HepG2 (cell line): ENCODE data around the gene LAMC3. TPM values are rescaled to one million over a fixed set of nuclear protein-coding genes. Genes with fewer than 3 reads are reported as not detected.

ENCODE experiments used
- ATAC-seq: fragments of 200-7000 bp; cut with Tn5 transposase; 3 replicates; pipeline ENCODE4 v1.9.1; 2020; ENCODE audit warnings: mild to moderate bottlenecking, moderate library complexity
- BruUV-seq: library from RNA; stranded (reverse); fragments of 400-500 nt; replicated peaks from 2 replicates; lab custom pipeline; 2021; lab: Mats Ljungman, UMichigan
- CTCF ChIA-PET: fragments of 300-600 bp; formaldehyde crosslinking; extraction: SDS; loops from one replicate; lab custom pipeline; 2021; ENCODE audit warnings: low total read pairs, inconsistent platforms, low intra/inter-chr PET ratio; lab: Yijun Ruan, JAX
- POLR2A ChIA-PET: fragments of 350-600 bp; sonication (Branson Sonifier 250); formaldehyde crosslinking; loops from one replicate; lab custom pipeline; 2020; ENCODE audit warnings: antibody characterized with exemption, inconsistent platforms; lab: Yijun Ruan, JAX
- DNase-seq: peaks from one replicate; pipeline ENCODE4 v3.0.0-alpha.2; 2015; ENCODE audit warnings: low spot score
- FAIRE-seq: peaks from 3 replicates; lab custom pipeline; 2011; peaks lifted over from hg19 to GRCh38; lab: Jason Lieb, UNC
- H2AFZ ChIP-seq: one replicate; pipeline ENCODE4 v1.6.1; 2011; ENCODE audit warnings: low read length, inconsistent platforms
- H3K27ac ChIP-seq: fragments of 300-600 bp; 3 replicates; pipeline ENCODE4 v1.8.0; 2011; ENCODE audit warnings: mixed run types, mild to moderate bottlenecking, mixed read lengths, low read length, inconsistent platforms; ENCODE audit not compliant: insufficient read depth; ENCODE audit errors: extremely low read length
- H3K27me3 ChIP-seq, 2 experiments: fragments of 200-600 bp in 1 of 2; 2 replicates in 1 of 2; 3 replicates in 1 of 2; pipeline versions ENCODE4 v1.6.0 to v1.8.0; 2011; ENCODE audit warnings: low read length in 2 of 2, mild to moderate bottlenecking in 2 of 2, moderate library complexity in 2 of 2, inconsistent platforms in 1 of 2; ENCODE audit not compliant: insufficient read depth in 2 of 2, control insufficient read depth in 1 of 2
- H3K36me3 ChIP-seq, 2 experiments: fragments of 200-600 bp in 1 of 2; replicated peaks in 1 of 2; 2 replicates in 1 of 2; 3 replicates in 1 of 2; pipeline versions ENCODE4 v1.5.1 to v1.8.0; 2011; ENCODE audit warnings: low read length in 2 of 2, inconsistent platforms in 1 of 2; ENCODE audit not compliant: insufficient read depth in 2 of 2, control insufficient read depth in 1 of 2
- H3K4me1 ChIP-seq: 2 replicates; pipeline ENCODE4 v1.5.1; 2012; ENCODE audit warnings: low read length, inconsistent platforms; ENCODE audit not compliant: insufficient read depth
- H3K4me2 ChIP-seq: 2 replicates; pipeline ENCODE4 v1.6.0; 2011; ENCODE audit warnings: low read depth, low read length, inconsistent platforms
- H3K4me3 ChIP-seq, 3 experiments: fragments of 200-600 bp in 1 of 3; sonication (generic), shearing (Covaris generic) in 1 of 3; replicated peaks in 1 of 3; 2 replicates each; pipeline ENCODE4 v1.5.1; 2011 to 2016; ENCODE audit warnings: low read length in 3 of 3, inconsistent platforms in 2 of 3, low read depth in 2 of 3, mild to moderate bottlenecking in 2 of 3, control low read depth in 1 of 3, mixed read lengths in 1 of 3; ENCODE audit not compliant: insufficient read depth in 1 of 3
- H3K79me2 ChIP-seq: one replicate; pipeline ENCODE4 v1.6.1; 2011; ENCODE audit warnings: low read length, inconsistent platforms; ENCODE audit not compliant: insufficient read depth
- H3K9ac ChIP-seq: 2 replicates; pipeline ENCODE4 v1.6.0; 2011; ENCODE audit warnings: mild to moderate bottlenecking, low read depth, low read length, inconsistent platforms; ENCODE audit not compliant: insufficient read depth
- H3K9me3 ChIP-seq: 2 replicates; pipeline ENCODE4 v1.5.1; 2012; ENCODE audit warnings: mild to moderate bottlenecking, low read length
- H4K20me1 ChIP-seq: 2 replicates; pipeline ENCODE4 v1.6.0; 2011; ENCODE audit warnings: inconsistent platforms, mild to moderate bottlenecking, low read length, moderate library complexity; ENCODE audit not compliant: insufficient read depth
- FLYWCH1 ChIP-seq: sonication (generic); formaldehyde crosslinking; IDR thresholded peaks from 2 replicates; pipeline ENCODE4 v1.8.1; 2023; ENCODE audit warnings: mild to moderate bottlenecking, missing genetic modification reagents
- GMEB1 ChIP-seq: sonication (generic); formaldehyde crosslinking; IDR thresholded peaks from 2 replicates; pipeline ENCODE4 v1.5.1; 2020; ENCODE audit warnings: missing genetic modification reagents, mild to moderate bottlenecking, borderline replicate concordance
- HOXA9 ChIP-seq: sonication (generic); formaldehyde crosslinking; IDR thresholded peaks from 2 replicates; pipeline ENCODE4 v1.8.1; 2022; ENCODE audit warnings: missing genetic modification reagents, mild to moderate bottlenecking, moderate library complexity, borderline replicate concordance
- IKZF4 ChIP-seq: sonication (generic); formaldehyde crosslinking; IDR thresholded peaks from 2 replicates; pipeline ENCODE4 v1.5.1; 2020; ENCODE audit warnings: borderline replicate concordance, mild to moderate bottlenecking, low read depth, missing genetic modification reagents; ENCODE audit errors: not compliant biosample characterization
- ISX ChIP-seq: sonication (generic); formaldehyde crosslinking; conservative IDR thresholded peaks from 2 replicates; pipeline ENCODE4 v1.5.0; 2020; ENCODE audit warnings: missing genetic modification reagents
- NFYC ChIP-seq: IDR thresholded peaks from 2 replicates; pipeline ENCODE4 v1.6.1; 2016; ENCODE audit warnings: missing genetic modification reagents, missing compliant biosample characterization
- POLR2AphosphoS2 ChIP-seq: IDR thresholded peaks from 2 replicates; pipeline ENCODE4 v1.6.1; 2011; ENCODE audit warnings: low read depth, low read length, improper control_type of control experiment
- ZNF563 ChIP-seq: sonication (generic); formaldehyde crosslinking; IDR thresholded peaks from 2 replicates; pipeline ENCODE4 v1.8.0; 2022; ENCODE audit warnings: mild to moderate bottlenecking, moderate library complexity, missing genetic modification reagents
- ZNF724P ChIP-seq: sonication (generic); formaldehyde crosslinking; IDR thresholded peaks from 2 replicates; pipeline ENCODE4 v1.8.0; 2022; ENCODE audit warnings: missing genetic modification reagents, borderline replicate concordance
- ZNF761 ChIP-seq: sonication (generic); formaldehyde crosslinking; conservative IDR thresholded peaks from 2 replicates; pipeline ENCODE4 v1.4.0; 2020; ENCODE audit warnings: mild to moderate bottlenecking, missing genetic modification reagents
- WGBS: methylation state at CpG from one replicate; pipeline ENCODE4 v1.1.6; 2017; ENCODE audit warnings: low lambda C conversion rate; 5-methylcytosine and 5-hydroxymethylcytosine counted together
- in situ Hi-C: cut with HindIII; loops from 2 replicates; pipeline ENCODE4 v1.10.0; 2017; ENCODE audit warnings: low pct_unique_long_range_greater_than_20kb; ENCODE audit not compliant: extremely low pct_ligation_motif_present
- intact Hi-C: fragments of 100-400 bp; cut with micrococcal nuclease; formaldehyde crosslinking; loops from one replicate; pipeline ENCODE4 v1.10.0; 2022; ENCODE audit not compliant: unreplicated experiment
- polyA plus RNA-seq, 8 experiments: library from polyadenylated mRNA; depleted of rRNA in 3 of 8; stranded (reverse) in 7 of 8; unstranded in 1 of 8; fragments of >200 nt; fragmentation: Illumina TruSeq in 4 of 8; extraction: Trizol in 4 of 8; gene quantifications; 2 replicates each; pipeline versions ENCODE4 v1.2.1 to v1.2.3, GENCODE V29; 2011 to 2016; ENCODE audit warnings: low read depth in 4 of 8, missing spikeins in 1 of 8, mixed read lengths in 1 of 8; ENCODE audit not compliant: insufficient read depth in 1 of 8
- total RNA-seq, 5 experiments: library from RNA; depleted of rRNA; stranded (reverse); fragments of >200 nt; fragmentation: Illumina TruSeq; extraction: Trizol; gene quantifications; 2 replicates each; pipeline ENCODE4 v1.2.3, GENCODE V29; 2016; ENCODE audit warnings: low read depth in 1 of 5

The LAMC3 gene
- total and polyA plus RNA-seq, 2 of the 13 experiments (the other 11 are each of a cell fraction or from before 2014, with no cell fraction given) = 0.07 to 0.57 TPM

DNA sequence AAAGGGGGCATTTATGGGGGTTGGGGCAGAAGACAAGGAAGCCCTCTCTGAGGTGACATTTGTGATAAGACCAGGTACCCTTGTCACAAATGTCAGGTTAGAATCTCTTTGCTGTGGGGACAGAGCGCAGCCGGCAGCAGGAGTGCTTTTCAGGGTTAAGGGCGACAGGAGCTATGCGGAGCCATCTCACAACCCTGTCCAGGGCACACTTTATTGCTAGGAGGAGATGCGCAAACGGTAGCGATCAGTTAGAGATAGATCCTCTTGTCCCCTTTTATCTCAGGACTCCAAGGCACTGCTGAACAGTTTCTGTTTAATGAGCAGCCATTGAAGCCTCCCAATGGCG lies 438 bp upstream of the LAMC3 start:
- BruUV-seq = no TSS peak
- Histone ChIP-seq H3K4me2 (peak overlapping the region; percentile 57; the same call in 1 of the 2 replicates), H3K4me1 (peaks cover 22% of the 10 kb centered on the region), H3K4me3 (peak overlapping the region in 1 of 3 experiments; percentile 23; a peak in 1 of 6 replicates), H3K79me2 (no peaks in the 10 kb centered on the region), H3K27me3 (peaks cover 12 to 60% of the 10 kb centered on the region in 2 experiments), H3K36me3 (no peaks in the 10 kb centered on the region), H3K27ac (no peak overlapping the region), H3K9ac (no peak overlapping the region), H4K20me1 (no peaks in the 10 kb centered on the region), H3K9me3 (no peaks in the 10 kb centered on the region), H2AFZ (no peak overlapping the region)
- 49% methylated on average over 7 of the region's 8 CpGs for WGBS
- in situ Hi-C loops = no loop called here
- intact Hi-C loops = loop anchor here (5.0 kb wide), 1 partner anchor 39 kb away; no protein-coding TSS in a partner anchor
- POLR2A ChIA-PET = no interaction called here
- FAIRE-seq (no peak), ATAC-seq (no peak), DNase-seq (no peak)
- CTCF ChIA-PET = no interaction called here
- TF ChIP-seq ZNF724P (CRISPR knock-in tag) (no peak), NFYC (CRISPR knock-in tag) (no peak), GMEB1 (CRISPR knock-in tag) (no peak), ZNF563 (CRISPR knock-in tag) (no peak), IKZF4 (CRISPR knock-in tag) (no peak), FLYWCH1 (CRISPR knock-in tag) (no peak), ZNF761 (CRISPR knock-in tag) (no peak), ISX (no peak), POLR2AphosphoS2 (no peak), HOXA9 (CRISPR knock-in tag) (no peak)
